Dendritic cell treated with granulocyte-macrophage colony-stimulating factor and Interleukin-4, amounts not matched to agents 40 ng/mL and 50 ng/mL, for 4 days (primary cell): ENCODE data around the gene PRIM1.
"Not testable (repeated sequence)": the region's sequence is repeated elsewhere in the genome, so short reads cannot be mapped to it uniquely, and the experiment has no call there.

Source experiments
- H3K27ac Mint-ChIP-seq: one replicate; pipeline ENCODE4 v1.8.0; 2022; ENCODE audit warnings: mild to moderate bottlenecking, mixed read lengths
- H3K27me3 Mint-ChIP-seq: one replicate; pipeline ENCODE4 v1.8.0; 2022; ENCODE audit warnings: mild to moderate bottlenecking, mixed read lengths
- H3K36me3 Mint-ChIP-seq: one replicate; pipeline ENCODE4 v1.8.0; 2022; ENCODE audit warnings: low read depth, mixed read lengths
- H3K4me1 Mint-ChIP-seq: one replicate; pipeline ENCODE4 v1.8.0; 2022; ENCODE audit warnings: low read depth, mixed read lengths
- H3K4me3 Mint-ChIP-seq: one replicate; pipeline ENCODE4 v1.8.0; 2022; ENCODE audit warnings: mild to moderate bottlenecking, moderate library complexity, mixed read lengths
- H3K9me3 Mint-ChIP-seq: one replicate; pipeline ENCODE4 v1.8.0; 2022; ENCODE audit warnings: mixed read lengths
- intact Hi-C: fragments of 100-400 bp; cut with micrococcal nuclease; formaldehyde crosslinking; loops from one replicate; pipeline ENCODE4 v1.15.0; 2022

Gene PRIM1

DNA sequence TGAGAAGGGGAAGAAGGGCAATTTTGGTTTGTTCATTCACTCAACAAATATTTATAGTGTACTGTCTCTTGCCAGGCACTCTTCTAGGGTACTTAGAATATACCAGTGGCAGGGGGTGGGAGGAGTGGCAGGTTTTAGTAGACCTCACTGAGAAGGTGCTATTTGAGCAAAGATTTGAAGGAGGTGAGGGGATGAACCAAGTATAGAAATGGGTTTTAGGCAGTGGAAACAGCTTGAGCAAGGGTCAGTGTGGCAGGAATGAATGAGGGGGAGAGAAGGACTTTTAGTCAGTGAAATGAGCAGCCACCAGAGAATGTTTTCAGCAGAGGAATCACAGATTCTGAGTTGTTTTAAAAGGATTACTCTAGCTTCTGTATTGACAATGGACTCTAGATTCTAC, 2.3 kb downstream of the PRIM1 start:
- Mint-ChIP-seq H3K27me3 (no peaks in the 10 kb centered on the region), H3K9me3 (no peaks in the 10 kb centered on the region), H3K4me1 (peaks cover 51% of the 10 kb centered on the region), H3K4me3 (peak overlapping the region; percentile 45), H3K27ac (peak overlapping the region; percentile 74), H3K36me3 (peaks cover 23% of the 10 kb centered on the region)
- intact Hi-C loops: loop anchor here (2.0 kb wide), 1 partner anchor 61 kb away; the partner anchor contains the start of gene PTGES3

DNA sequence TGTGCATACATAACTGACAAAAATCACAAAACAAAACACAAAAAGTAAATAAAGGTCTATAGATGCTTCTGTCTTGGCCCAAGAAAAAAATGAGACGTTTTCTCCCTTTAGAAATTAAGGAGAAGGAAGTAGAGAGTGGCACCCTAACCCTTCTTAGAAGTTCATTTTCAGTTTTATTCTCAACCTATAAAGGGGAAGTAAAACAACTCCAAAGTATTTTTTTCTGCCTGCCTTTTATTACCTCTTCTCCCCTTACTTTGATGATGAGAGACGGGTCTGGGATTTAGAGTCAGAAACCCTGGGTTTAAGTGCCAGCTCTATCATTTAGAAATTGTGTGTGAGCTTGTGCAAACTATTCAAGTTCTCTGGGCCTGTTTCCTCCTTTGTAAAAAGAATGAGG, 2.8 kb downstream of the PRIM1 start:
- Mint-ChIP-seq H3K36me3 (peaks cover 26% of the 10 kb centered on the region), H3K9me3 (no peaks in the 10 kb centered on the region), H3K4me1 (peaks cover 51% of the 10 kb centered on the region), H3K27me3 (no peaks in the 10 kb centered on the region), H3K27ac (peak overlapping the region; percentile 74), H3K4me3 (peak overlapping the region; percentile 45)
- intact Hi-C loops: loop anchor here (2.0 kb wide), 1 partner anchor 61 kb away; the partner anchor contains the start of gene PTGES3

- Mint-ChIP-seq H3K4me1 (peaks cover 22% of the 10 kb centered on the region), H3K36me3 (peaks cover 30% of the 10 kb centered on the region), H3K9me3 (no peaks in the 10 kb centered on the region), H3K27me3 (no peaks in the 10 kb centered on the region), H3K27ac (peak overlapping the region; percentile 70), H3K4me3 (no peak overlapping the region)
- intact Hi-C loops: no loop called here
Observed at GRCh38 chr12:56728139-56728861, 23.8 kb downstream of the PRIM1 start.

- Mint-ChIP-seq H3K4me1 (peaks cover 37% of the 10 kb centered on the region), H3K4me3 (peak overlapping the region; percentile 97), H3K36me3 (peaks cover 46% of the 10 kb centered on the region), H3K27ac (peak overlapping the region; percentile 99)
- intact Hi-C loops, H3K27me3 Mint-ChIP-seq, H3K9me3 Mint-ChIP-seq: not testable (repeated sequence)
Observed at GRCh38 chr12:56726196-56726675, 25.9 kb downstream of the PRIM1 start.

DNA sequence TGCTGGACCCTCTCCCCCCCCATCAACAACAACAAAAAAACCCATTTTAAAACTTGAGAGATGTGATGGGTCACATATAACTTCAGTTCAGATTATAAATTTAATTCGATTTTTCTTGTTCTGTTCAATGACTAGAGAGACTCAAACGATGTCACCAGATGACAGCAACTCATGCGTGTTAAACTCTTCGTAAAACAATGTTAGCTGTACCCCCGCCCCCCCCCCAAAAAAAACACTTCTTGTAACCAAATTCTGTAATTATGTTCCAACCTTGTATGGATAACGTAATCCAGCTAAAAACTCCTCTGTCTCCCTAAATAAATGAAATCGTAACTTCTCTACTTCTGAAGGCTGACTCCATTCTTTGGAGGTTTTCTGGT, 26.4 kb downstream of the PRIM1 start:
- Mint-ChIP-seq H3K4me1 (peaks cover 42% of the 10 kb centered on the region), H3K9me3 (no peaks in the 10 kb centered on the region), H3K4me3 (peak overlapping the region; percentile 97), H3K27ac (peak overlapping the region; percentile 99), H3K36me3 (peaks cover 46% of the 10 kb centered on the region), H3K27me3 (no peaks in the 10 kb centered on the region)
- intact Hi-C loops: loop anchor here (1.0 kb wide), 2 partner anchors 37 to 79 kb away; partner anchors contain the start of gene PTGES3

GRCh38 chr12:56724972-56725722, 27.0 kb downstream of the PRIM1 start, which contains the start of gene NACA:
Gene NACA, minus strand, starts transcription at chr12:56725299. Its CDS starts 778 bp downstream, at chr12:56724521.
- no peaks in the 10 kb centered on the region for H3K27me3 Mint-ChIP-seq
- no peaks in the 10 kb centered on the region for H3K9me3 Mint-ChIP-seq
- H3K27ac Mint-ChIP-seq: peak within 1 kb of the TSS; percentile 99
- intact Hi-C loops: loop anchor here (1.0 to 5.0 kb wide), 3 partner anchors 37 to 88 kb away; partner anchors contain the start of gene PTGES3
- peaks cover 48% of the 10 kb centered on the region for H3K4me1 Mint-ChIP-seq
- H3K4me3 Mint-ChIP-seq: peak within 1 kb of the TSS; percentile 97
- H3K36me3 Mint-ChIP-seq: peaks cover 52% of the 10 kb centered on the region

DNA sequence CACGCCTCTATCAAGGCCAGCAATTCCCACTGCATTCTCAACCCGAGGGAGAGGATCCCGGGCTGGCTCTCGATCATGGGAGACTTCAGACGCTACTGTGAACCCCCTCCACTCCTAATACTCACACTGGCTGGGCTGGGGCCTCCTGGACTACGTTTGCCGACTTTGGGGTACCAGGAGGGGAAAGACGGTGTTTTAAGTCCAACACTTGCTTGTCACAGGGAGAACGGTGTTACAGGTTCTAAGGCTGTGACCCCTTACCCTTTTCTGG, 27.5 kb downstream of the PRIM1 start:
- intact Hi-C loops: loop anchor here (5.0 kb wide), 1 partner anchor 87 kb away; no protein-coding TSS in a partner anchor
- Mint-ChIP-seq H3K27ac (peak overlapping the region; percentile 99), H3K4me1 (peaks cover 53% of the 10 kb centered on the region), H3K9me3 (no peaks in the 10 kb centered on the region), H3K36me3 (peaks cover 57% of the 10 kb centered on the region), H3K27me3 (no peaks in the 10 kb centered on the region), H3K4me3 (peak overlapping the region; percentile 97)

- Mint-ChIP-seq H3K9me3 (no peaks in the 10 kb centered on the region), H3K36me3 (peaks cover 62% of the 10 kb centered on the region), H3K27ac (peak overlapping the region; percentile 99), H3K27me3 (no peaks in the 10 kb centered on the region), H3K4me1 (peaks cover 59% of the 10 kb centered on the region), H3K4me3 (peak overlapping the region; percentile 97)
- intact Hi-C loops: loop anchor here (5.0 kb wide), 1 partner anchor 87 kb away; no protein-coding TSS in a partner anchor
Observed at GRCh38 chr12:56723889-56724700, 28.0 kb downstream of the PRIM1 start.

GRCh38 chr12:56723352-56723751, 28.8 kb downstream of the PRIM1 start:
- H3K4me1 Mint-ChIP-seq: peaks cover 62% of the 10 kb centered on the region
- H3K4me3 Mint-ChIP-seq: peak overlapping the region; percentile 97
- H3K9me3 Mint-ChIP-seq: no peaks in the 10 kb centered on the region
- intact Hi-C loops: loop anchor here (5.0 kb wide), 1 partner anchor 86 kb away; no protein-coding TSS in a partner anchor
- H3K27me3 Mint-ChIP-seq: no peaks in the 10 kb centered on the region
- peak overlapping the region; percentile 99 for H3K27ac Mint-ChIP-seq
- H3K36me3 Mint-ChIP-seq: peaks cover 70% of the 10 kb centered on the region

GRCh38 chr12:56722832-56723231, 29.3 kb downstream of the PRIM1 start:
- H3K4me1 Mint-ChIP-seq: peaks cover 60% of the 10 kb centered on the region
- no peaks in the 10 kb centered on the region for H3K9me3 Mint-ChIP-seq
- H3K36me3 Mint-ChIP-seq: peaks cover 70% of the 10 kb centered on the region
- H3K27ac Mint-ChIP-seq: peak overlapping the region; percentile 75
- H3K4me3 Mint-ChIP-seq: peak overlapping the region; percentile 56
- intact Hi-C loops: loop anchor here (5.0 kb wide), 1 partner anchor 86 kb away; no protein-coding TSS in a partner anchor
- no peaks in the 10 kb centered on the region for H3K27me3 Mint-ChIP-seq

- Mint-ChIP-seq H3K4me1 (peaks cover 64% of the 10 kb centered on the region), H3K27ac (peak overlapping the region; percentile 75), H3K27me3 (no peaks in the 10 kb centered on the region), H3K9me3 (no peaks in the 10 kb centered on the region), H3K36me3 (peaks cover 78% of the 10 kb centered on the region), H3K4me3 (peak overlapping the region; percentile 56)
- intact Hi-C loops: loop anchor here (5.0 kb wide), 1 partner anchor 84 kb away; no protein-coding TSS in a partner anchor
Observed at GRCh38 chr12:56721721-56722120, 30.4 kb downstream of the PRIM1 start.

DNA sequence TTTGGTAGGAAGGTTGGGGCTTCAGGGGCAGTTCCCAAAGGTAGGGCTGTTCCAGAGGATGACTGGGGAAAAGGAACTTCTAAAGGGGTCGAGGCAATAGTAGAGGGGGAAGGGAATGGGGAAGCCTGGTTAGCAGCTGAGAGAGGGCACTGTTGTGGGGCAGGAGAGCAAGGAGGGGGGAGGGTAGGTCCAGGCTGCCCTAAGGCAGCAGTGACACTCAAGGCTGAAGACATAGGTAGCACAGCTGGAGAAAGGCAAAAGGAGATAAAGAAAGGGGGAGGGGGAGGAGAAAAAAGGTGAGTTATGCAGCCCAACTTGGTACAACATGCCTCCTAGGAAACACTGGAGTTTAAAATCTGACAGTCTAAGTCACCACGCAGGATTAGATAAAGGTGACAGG, 30.9 kb downstream of the PRIM1 start:
- intact Hi-C loops: loop anchor here (5.0 kb wide), 1 partner anchor 84 kb away; no protein-coding TSS in a partner anchor
- H3K27ac Mint-ChIP-seq: peak overlapping the region; percentile 75
- H3K4me1 Mint-ChIP-seq: peaks cover 69% of the 10 kb centered on the region
- H3K27me3 Mint-ChIP-seq: no peaks in the 10 kb centered on the region
- peaks cover 83% of the 10 kb centered on the region for H3K36me3 Mint-ChIP-seq
- no peaks in the 10 kb centered on the region for H3K9me3 Mint-ChIP-seq
- H3K4me3 Mint-ChIP-seq: peak overlapping the region; percentile 55

DNA sequence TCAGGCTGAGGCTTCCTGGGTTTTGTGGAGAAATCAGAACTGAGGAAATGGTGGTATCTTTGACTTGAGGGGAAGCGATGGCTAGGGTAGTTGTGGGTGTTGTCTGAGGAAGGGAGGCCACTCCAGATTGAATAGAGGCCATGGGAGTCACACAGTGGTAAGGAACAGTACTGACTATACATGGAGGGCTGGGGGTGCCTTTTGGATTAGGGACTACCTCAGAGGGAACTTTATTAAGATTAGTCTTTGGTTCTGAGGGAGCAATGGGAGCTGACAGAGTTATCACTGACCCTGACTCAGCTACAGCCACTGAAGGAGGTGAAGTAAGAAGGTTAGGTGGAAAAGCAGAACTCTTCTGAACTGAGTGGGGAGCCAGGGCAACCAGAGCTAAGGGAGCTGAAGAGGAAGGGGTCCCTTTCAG, 31.4 kb downstream of the PRIM1 start:
- intact Hi-C loops: loop anchor here (5.0 kb wide), 1 partner anchor 83 kb away; no protein-coding TSS in a partner anchor
- Mint-ChIP-seq H3K36me3 (peaks cover 88% of the 10 kb centered on the region), H3K4me1 (peaks cover 69% of the 10 kb centered on the region), H3K9me3 (no peaks in the 10 kb centered on the region), H3K27me3 (no peaks in the 10 kb centered on the region), H3K4me3 (peak overlapping the region; percentile 55), H3K27ac (peak overlapping the region; percentile 75)
